Measurements from ENCODE around the gene SARDH.

- TF ChIP-seq CTCF (IDR thresholded peaks at IDR 0.05; ENCODE audit: low read depth, low read length) (no peak), POLR2A (IDR thresholded peaks at IDR 0.05; ENCODE audit: extremely low read depth, insufficient read length) (no peak)
Observed at GRCh38 chr9:133627341-133627740, 110.8 kb downstream of the SARDH start.

Data from NB4 (cell line).